Lower lobe of right lung (tissue), 2 donors: ENCODE results near the gene ATP2A3. TPM values are rescaled to one million over a fixed set of nuclear protein-coding genes. Genes with fewer than 3 reads are reported as not detected.
A peak's percentile ranks its signal among the peaks of the same experiment; 100 is the strongest.

Source experiments
- ATAC-seq, 2 donors: fragments of 200-7000 bp; cut with Tn5 transposase; one replicate each; pipeline ENCODE4 v1.9.1; 2020 to 2022; ENCODE audit warnings: mild to moderate bottlenecking in 2 of 2, moderate library complexity in 2 of 2
- DNase-seq: peaks from one replicate; pipeline ENCODE4 v3.0.0-alpha.2; 2020
- H3K27ac ChIP-seq: fragments of 200-600 bp; one replicate; pipeline ENCODE4 v1.8.0; 2022
- H3K27me3 ChIP-seq: fragments of 200-600 bp; one replicate; pipeline ENCODE4 v1.8.0; 2022; ENCODE audit warnings: low read depth
- H3K36me3 ChIP-seq: fragments of 200-600 bp; one replicate; pipeline ENCODE4 v1.8.0; 2022; ENCODE audit warnings: mild to moderate bottlenecking
- H3K4me1 ChIP-seq: fragments of 200-600 bp; one replicate; pipeline ENCODE4 v1.8.0; 2022
- H3K4me3 ChIP-seq: fragments of 200-600 bp; one replicate; pipeline ENCODE4 v1.8.0; 2022; ENCODE audit warnings: mild to moderate bottlenecking
- H3K9me3 ChIP-seq: fragments of 200-600 bp; one replicate; pipeline ENCODE4 v1.8.0; 2022
- intact Hi-C: fragments of 100-400 bp; cut with DNase I; formaldehyde crosslinking; loops from one replicate; pipeline ENCODE4 v1.11.0; 2022
- total RNA-seq: library from RNA; stranded (reverse); fragmentation: NEBNext Ultra II Directional; extraction: Animal tissue kit (Norgen Biotek cat#: 25700); gene quantifications from one replicate; pipeline ENCODE4 v1.2.1, GENCODE V29; 2021
- TF ChIP-seq, protein P1 (sequence below): fragments of 200-600 bp; IDR thresholded peaks from one replicate; pipeline ENCODE4 v1.8.0; 2022; ENCODE audit warnings: antibody characterized with exemption, mild to moderate bottlenecking
- donor health status: DM: no; HTN: yes; CAD: no; lungs with severe emphysema.

Gene ATP2A3
- total RNA-seq, 1 donor from 2014 or later: 45.6 TPM

DNA sequence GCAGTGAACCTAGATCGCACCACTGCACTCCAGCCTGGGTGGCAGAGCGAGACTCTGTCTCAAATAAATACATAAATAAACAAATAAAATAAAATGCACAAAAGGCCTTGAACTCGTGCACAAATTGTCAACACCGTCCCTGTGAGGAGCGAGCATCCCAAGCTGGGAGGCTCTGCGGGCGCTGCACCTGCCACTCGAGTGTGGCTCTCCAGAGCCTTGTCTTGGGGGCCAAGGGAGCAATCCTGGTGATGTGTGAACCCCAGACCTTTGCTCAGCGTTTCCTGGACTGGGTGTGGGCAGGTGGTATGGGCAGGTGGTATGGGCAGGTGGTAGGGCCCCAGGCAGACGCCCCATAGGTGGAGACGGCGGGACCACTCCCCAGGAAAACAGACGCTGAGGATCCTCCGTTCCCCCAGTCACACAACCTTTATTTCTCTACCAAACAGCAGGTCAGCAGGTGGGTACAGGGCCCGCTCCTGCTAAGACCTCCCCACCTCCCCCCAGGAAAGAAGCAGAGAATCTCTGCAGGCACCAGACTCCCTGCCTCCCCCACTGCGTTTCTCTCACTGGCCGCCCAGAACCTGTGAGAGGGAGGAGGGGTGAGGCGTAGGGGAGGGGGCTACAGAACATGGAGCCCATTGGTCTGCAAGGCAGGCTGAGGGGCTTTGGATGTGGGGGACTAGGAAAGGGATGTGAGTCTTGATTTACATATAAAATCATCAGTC, 40.6 kb downstream of the ATP2A3 start:
- Histone ChIP-seq H3K36me3 (peaks cover 14% of the 10 kb centered on the region), H3K27ac (no peak overlapping the region), H3K27me3 (no peaks in the 10 kb centered on the region), H3K9me3 (no peaks in the 10 kb centered on the region), H3K4me1 (no peaks in the 10 kb centered on the region), H3K4me3 (no peak overlapping the region)
- no peak for ATAC-seq
- TF ChIP-seq, protein P1, sequence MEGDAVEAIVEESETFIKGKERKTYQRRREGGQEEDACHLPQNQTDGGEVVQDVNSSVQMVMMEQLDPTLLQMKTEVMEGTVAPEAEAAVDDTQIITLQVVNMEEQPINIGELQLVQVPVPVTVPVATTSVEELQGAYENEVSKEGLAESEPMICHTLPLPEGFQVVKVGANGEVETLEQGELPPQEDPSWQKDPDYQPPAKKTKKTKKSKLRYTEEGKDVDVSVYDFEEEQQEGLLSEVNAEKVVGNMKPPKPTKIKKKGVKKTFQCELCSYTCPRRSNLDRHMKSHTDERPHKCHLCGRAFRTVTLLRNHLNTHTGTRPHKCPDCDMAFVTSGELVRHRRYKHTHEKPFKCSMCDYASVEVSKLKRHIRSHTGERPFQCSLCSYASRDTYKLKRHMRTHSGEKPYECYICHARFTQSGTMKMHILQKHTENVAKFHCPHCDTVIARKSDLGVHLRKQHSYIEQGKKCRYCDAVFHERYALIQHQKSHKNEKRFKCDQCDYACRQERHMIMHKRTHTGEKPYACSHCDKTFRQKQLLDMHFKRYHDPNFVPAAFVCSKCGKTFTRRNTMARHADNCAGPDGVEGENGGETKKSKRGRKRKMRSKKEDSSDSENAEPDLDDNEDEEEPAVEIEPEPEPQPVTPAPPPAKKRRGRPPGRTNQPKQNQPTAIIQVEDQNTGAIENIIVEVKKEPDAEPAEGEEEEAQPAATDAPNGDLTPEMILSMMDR: no peak
- intact Hi-C loops: no loop called here
- no peak for DNase-seq

DNA sequence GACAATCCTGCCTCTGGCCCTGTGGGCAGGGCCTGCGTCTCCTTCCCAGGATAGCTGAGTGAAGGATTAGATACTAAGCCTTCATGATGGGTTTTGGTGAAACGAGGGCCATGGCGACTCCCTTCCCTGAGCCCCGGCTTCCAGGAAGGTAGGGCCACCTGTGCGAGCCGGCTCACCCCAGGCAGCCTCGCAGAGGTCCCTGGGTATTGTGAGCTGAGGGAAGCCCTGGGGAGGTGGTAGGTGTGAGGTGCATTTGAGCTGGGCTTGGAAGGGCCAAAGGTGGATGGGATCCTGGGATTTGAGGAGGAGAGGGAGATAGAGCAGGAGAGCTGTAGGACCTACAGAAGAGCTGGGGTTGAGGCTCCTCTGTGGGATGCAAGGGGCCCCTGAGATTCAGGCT, 41.5 kb downstream of the ATP2A3 start:
- peaks cover 5% of the 10 kb centered on the region for H3K36me3 ChIP-seq
- no peaks in the 10 kb centered on the region for H3K27me3 ChIP-seq
- H3K4me3 ChIP-seq: no peak overlapping the region
- no peaks in the 10 kb centered on the region for H3K9me3 ChIP-seq
- ATAC-seq: no peak
- DNase-seq: no peak
- no peaks in the 10 kb centered on the region for H3K4me1 ChIP-seq
- TF ChIP-seq, protein P1: no peak
- intact Hi-C loops: no loop called here
- no peak overlapping the region for H3K27ac ChIP-seq

DNA sequence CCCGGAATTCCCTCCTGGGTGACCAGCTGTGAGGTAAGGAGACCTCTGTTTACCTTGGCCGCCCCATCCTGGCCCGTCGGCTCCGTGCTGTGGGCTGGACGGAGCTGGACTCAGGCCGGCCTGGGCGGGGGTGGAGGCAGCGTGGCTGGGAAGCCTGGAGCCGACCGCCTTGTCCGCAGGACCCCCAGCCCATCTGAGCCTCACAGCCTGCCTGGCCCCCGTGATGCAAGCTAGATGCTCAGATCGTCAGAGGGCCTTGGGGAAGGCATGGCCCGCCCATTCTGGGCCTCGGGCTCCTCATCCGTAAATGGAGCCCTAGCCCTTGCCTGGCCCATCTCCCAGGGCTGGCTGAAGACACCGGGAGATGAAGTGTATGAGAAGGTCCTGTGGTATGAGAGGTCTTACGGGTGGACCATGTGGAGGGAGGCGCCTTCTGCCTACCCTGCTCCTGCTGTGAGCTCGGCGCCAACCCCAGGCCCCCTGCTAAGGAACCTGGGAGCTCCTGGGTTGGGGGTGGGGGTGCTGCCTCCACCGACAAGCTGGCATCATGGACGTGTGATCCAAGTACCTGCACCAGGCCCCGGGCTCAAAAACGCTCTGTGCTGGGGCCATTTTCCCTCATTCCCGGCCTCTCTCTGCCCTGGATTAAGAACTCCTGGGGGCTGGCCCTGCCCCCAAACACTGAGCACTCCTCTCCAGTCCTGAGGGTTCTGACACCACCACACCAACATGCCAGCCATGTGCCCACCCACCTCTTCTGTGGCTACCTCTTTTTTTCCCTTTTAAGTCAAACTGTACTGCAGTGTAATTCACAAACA, 42.5 kb downstream of the ATP2A3 start:
- TF ChIP-seq, protein P1: no peak

DNA sequence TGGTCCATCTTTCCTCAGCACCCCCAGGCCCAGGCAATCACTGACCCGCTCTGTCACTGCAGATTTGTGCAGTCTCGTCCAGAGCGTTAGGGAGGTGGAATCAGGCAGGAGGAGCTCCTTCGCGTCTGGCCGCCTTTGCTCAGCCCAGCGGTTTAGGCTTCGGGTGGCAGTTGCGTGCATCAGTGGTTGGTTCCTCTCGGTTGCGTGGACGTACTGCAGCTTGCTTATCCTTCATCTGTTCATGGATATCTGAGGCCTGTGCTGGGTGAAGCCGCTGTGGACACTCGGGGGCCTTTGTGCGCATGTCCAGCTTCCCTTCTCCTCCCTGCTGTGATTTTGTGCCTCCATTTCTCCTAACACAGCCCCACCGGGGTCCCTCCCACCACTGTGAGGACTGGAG, 43.2 kb downstream of the ATP2A3 start:
- ATAC-seq (no peak), DNase-seq (no peak)
- H3K4me3 ChIP-seq: no peak overlapping the region
- intact Hi-C loops: no loop called here
- peaks cover 17% of the 10 kb centered on the region for H3K4me1 ChIP-seq
- no peaks in the 10 kb centered on the region for H3K36me3 ChIP-seq
- no peak overlapping the region for H3K27ac ChIP-seq
- no peaks in the 10 kb centered on the region for H3K27me3 ChIP-seq
- H3K9me3 ChIP-seq: no peaks in the 10 kb centered on the region
- TF ChIP-seq, protein P1: no peak

More for the DNA sequence above, 42.5 kb downstream of the ATP2A3 start:
- Histone ChIP-seq H3K4me1 (peaks cover 10% of the 10 kb centered on the region), H3K4me3 (no peak overlapping the region), H3K9me3 (no peaks in the 10 kb centered on the region), H3K27me3 (no peaks in the 10 kb centered on the region), H3K36me3 (no peaks in the 10 kb centered on the region), H3K27ac (no peak overlapping the region)
- intact Hi-C loops: no loop called here
- ATAC-seq: no peak
- no peak for DNase-seq

GRCh38 chr17:3919123-3919624, 45.1 kb downstream of the ATP2A3 start:
- H3K4me1 ChIP-seq: peaks cover 23% of the 10 kb centered on the region
- intact Hi-C loops: no loop called here
- no peak overlapping the region for H3K4me3 ChIP-seq
- no peaks in the 10 kb centered on the region for H3K27me3 ChIP-seq
- no peaks in the 10 kb centered on the region for H3K36me3 ChIP-seq
- no peak for ATAC-seq
- TF ChIP-seq, protein P1: no peak
- H3K27ac ChIP-seq: peak overlapping the region; percentile 24
- no peak for DNase-seq
- H3K9me3 ChIP-seq: no peaks in the 10 kb centered on the region
